B cell (primary cell): ENCODE data around the gene VTCN1.

ENCODE experiments used
- CTCF ChIP-seq: fragments of 200-600 bp; IDR thresholded peaks from one replicate; pipeline ENCODE4 v1.8.0; 2022; ENCODE audit warnings: antibody characterized with exemption, mild to moderate bottlenecking
- EZH2 ChIP-seq: IDR thresholded peaks from 2 replicates; pipeline ENCODE4 v1.6.1; 2012; ENCODE audit warnings: borderline replicate concordance, low read depth, mild to moderate bottlenecking, moderate library complexity, low read length; ENCODE audit not compliant: insufficient read depth, poor library complexity, severe bottlenecking

- TF ChIP-seq CTCF: no peak
- no peak for TF ChIP-seq EZH2
Observed at GRCh38 chr1:117241512-117241911, 30.8 kb upstream of the VTCN1 start.
